Astrocyte of the cerebellum (primary cell): ENCODE measurements around the gene MYO1D.

Source experiments
- DNase-seq: peaks from one replicate; pipeline ENCODE4 v3.0.0-alpha.2; 2011; ENCODE audit warnings: low read depth
- H3K4me3 ChIP-seq: 2 replicates; pipeline ENCODE4 v1.5.1; 2011; ENCODE audit warnings: mild to moderate bottlenecking, low read depth, low read length, moderate library complexity
- CTCF ChIP-seq: IDR thresholded peaks from 2 replicates; pipeline ENCODE4 v1.5.1; 2012; ENCODE audit warnings: low read length, low read depth, moderate library complexity, mild to moderate bottlenecking; ENCODE audit errors: missing control alignments
- in situ Hi-C: cut with HindIII; loops from 2 replicates; pipeline ENCODE4 v1.10.0; 2017; ENCODE audit warnings: low sequenced_read_pairs

MYO1D gene

GRCh38 chr17:32622540-32622939, 254.4 kb downstream of the MYO1D start:
- in situ Hi-C loops: loop anchor here (5.0 kb wide), 1 partner anchor 90 kb away; no protein-coding TSS in a partner anchor
- no peak for DNase-seq
- no peak overlapping the region for H3K4me3 ChIP-seq
- no peak for TF ChIP-seq CTCF

GRCh38 chr17:32621612-32622312, 255.2 kb downstream of the MYO1D start:
- no peak for DNase-seq

GRCh38 chr17:32615326-32615725, 261.6 kb downstream of the MYO1D start:
- H3K4me3 ChIP-seq: no peak overlapping the region
- no peak for TF ChIP-seq CTCF
- in situ Hi-C loops: no loop called here

More at GRCh38 chr17:32621612-32622312, 255.2 kb downstream of the MYO1D start:
- in situ Hi-C loops: loop anchor here (5.0 kb wide), 1 partner anchor 89 kb away; no protein-coding TSS in a partner anchor
- no peak for TF ChIP-seq CTCF
- H3K4me3 ChIP-seq: no peak overlapping the region

GRCh38 chr17:32610943-32611342, 266.0 kb downstream of the MYO1D start:
- in situ Hi-C loops: no loop called here
- no peak for TF ChIP-seq CTCF
- H3K4me3 ChIP-seq: no peak overlapping the region
- DNase-seq: no peak

More at GRCh38 chr17:32615326-32615725, 261.6 kb downstream of the MYO1D start:
- no peak for DNase-seq

- no peak overlapping the region for H3K4me3 ChIP-seq
- DNase-seq: no peak
- no peak for TF ChIP-seq CTCF
- in situ Hi-C loops: no loop called here
Measured at GRCh38 chr17:32609884-32610650, 266.9 kb downstream of the MYO1D start.

GRCh38 chr17:32609085-32609484, 267.8 kb downstream of the MYO1D start:
- DNase-seq: no peak
- H3K4me3 ChIP-seq: no peak overlapping the region
- in situ Hi-C loops: no loop called here
- TF ChIP-seq CTCF: peak; percentile 16
